H1 (cell line): Measurements from ENCODE around the gene MRGPRE. TPM values are rescaled to one million over a fixed set of nuclear protein-coding genes. Genes with fewer than 3 reads are reported as not detected.
A peak's percentile ranks its signal among the peaks of the same experiment; 100 is the strongest.

Experiments
- CTCF ChIA-PET: fragments of 300-600 bp; sonication (Branson Sonifier 250); formaldehyde crosslinking; loops from one replicate; lab custom pipeline; 2021; ENCODE audit not compliant: partially characterized antibody; lab: Charles Lee
- POLR2A ChIA-PET: fragments of 300-600 bp; sonication (Branson Sonifier 250); formaldehyde crosslinking; loops from one replicate; lab custom pipeline; 2021; ENCODE audit warnings: inconsistent platforms; ENCODE audit not compliant: partially characterized antibody; lab: Charles Lee
- DNase-seq, 2 experiments: peaks; one replicate each; pipeline versions ENCODE4 v3.0.0 to v3.0.0-alpha.2; 2010 to 2022; ENCODE audit warnings: low spot score in 2 of 2, low read depth in 1 of 2, mixed read lengths in 1 of 2
- FAIRE-seq: peaks from 2 replicates; lab custom pipeline; 2011; peaks lifted over from hg19 to GRCh38; lab: Jason Lieb, UNC
- H2AFZ ChIP-seq: 2 replicates; pipeline ENCODE4 v1.8.1; 2012; ENCODE audit warnings: low read length, inconsistent platforms
- H2AK5ac ChIP-seq: 2 replicates; pipeline ENCODE4 v1.6.1; 2013; ENCODE audit warnings: low read depth, low read length
- H2BK120ac ChIP-seq: replicated peaks from 2 replicates; pipeline ENCODE3; 2013; ENCODE audit warnings: low read depth, low read length, inconsistent platforms
- H2BK12ac ChIP-seq: 2 replicates; pipeline ENCODE4 v1.6.1; 2013; ENCODE audit warnings: low read depth, low read length
- H2BK15ac ChIP-seq: 2 replicates; pipeline ENCODE4 v1.6.1; 2013; ENCODE audit warnings: low read length
- H2BK20ac ChIP-seq: 2 replicates; pipeline ENCODE4 v1.6.1; 2013; ENCODE audit warnings: low read length
- H2BK5ac ChIP-seq: 2 replicates; pipeline ENCODE4 v1.6.1; 2013; ENCODE audit warnings: low read depth, low read length
- H3K14ac ChIP-seq: 2 replicates; pipeline ENCODE4 v1.6.1; 2013; ENCODE audit warnings: inconsistent platforms; ENCODE audit not compliant: insufficient read length
- H3K18ac ChIP-seq: 2 replicates; pipeline ENCODE4 v1.6.1; 2013; ENCODE audit warnings: low read length; ENCODE audit errors: extremely low read depth
- H3K23ac ChIP-seq: 2 replicates; pipeline ENCODE4 v1.6.1; 2013; ENCODE audit warnings: inconsistent platforms; ENCODE audit not compliant: insufficient read length
- H3K23me2 ChIP-seq: 2 replicates; pipeline ENCODE4 v1.6.1; 2013; ENCODE audit warnings: low read depth, low read length
- H3K27ac ChIP-seq: 2 replicates; pipeline ENCODE4 v1.6.1; 2011; ENCODE audit warnings: low read depth, low read length, inconsistent platforms
- H3K27me3 ChIP-seq, 4 experiments: replicated peaks in 1 of 4; 1 replicate in 1 of 4; 2 replicates in 3 of 4; pipeline versions ENCODE4 v1.6.1 to v1.8.1; 2011 to 2013; ENCODE audit warnings: low read length in 3 of 4, mild to moderate bottlenecking in 3 of 4, inconsistent platforms in 2 of 4, mixed read lengths in 2 of 4, moderate library complexity in 1 of 4; ENCODE audit not compliant: control insufficient read depth in 3 of 4, insufficient read depth in 3 of 4; ENCODE audit errors: extremely low read depth in 1 of 4
- H3K36me3 ChIP-seq, 4 experiments: 2 replicates each; pipeline versions ENCODE4 v1.6.1 to v1.8.1; 2011 to 2013; ENCODE audit warnings: mild to moderate bottlenecking in 4 of 4, low read length in 3 of 4, moderate library complexity in 2 of 4, control low read depth in 1 of 4, inconsistent platforms in 1 of 4; ENCODE audit not compliant: insufficient read depth in 4 of 4, control insufficient read depth in 2 of 4
- H3K4ac ChIP-seq: replicated peaks from 2 replicates; pipeline ENCODE3; 2013; ENCODE audit warnings: low read length, low read depth, mixed read lengths, inconsistent platforms; ENCODE audit not compliant: insufficient read length
- H3K4me1 ChIP-seq, 4 experiments: replicated peaks in 1 of 4; 1 replicate in 1 of 4; 2 replicates in 3 of 4; pipeline versions ENCODE4 v1.6.1 to v1.8.1; 2011 to 2013; ENCODE audit warnings: low read length in 3 of 4, inconsistent platforms in 2 of 4, mixed read lengths in 1 of 4; ENCODE audit not compliant: insufficient read depth in 4 of 4, control insufficient read depth in 3 of 4
- H3K4me2 ChIP-seq, 2 experiments: 2 replicates each; pipeline versions ENCODE4 v1.6.1 to v1.8.1; 2011 to 2013; ENCODE audit warnings: low read depth in 2 of 2, low read length in 2 of 2, control low read depth in 1 of 2, inconsistent platforms in 1 of 2, mild to moderate bottlenecking in 1 of 2; ENCODE audit not compliant: insufficient read depth in 1 of 2
- H3K4me3 ChIP-seq, 4 experiments: fragments of 200-600, 300-600 bp in 1 of 4; sonication (generic), shearing (Covaris generic), sonication (Bioruptor Twin) in 1 of 4; 2 replicates each; pipeline versions ENCODE4 v1.5.1 to v1.8.1; 2011 to 2016; ENCODE audit warnings: low read length in 4 of 4, low read depth in 3 of 4, control low read depth in 2 of 4, inconsistent platforms in 2 of 4, mild to moderate bottlenecking in 2 of 4, mixed read lengths in 1 of 4, moderate library complexity in 1 of 4; ENCODE audit not compliant: insufficient read depth in 2 of 4; ENCODE audit errors: extremely low read depth in 1 of 4
- H3K56ac ChIP-seq: replicated peaks from 2 replicates; pipeline ENCODE3; 2013; ENCODE audit warnings: low read depth, mild to moderate bottlenecking, mixed read lengths, low read length, inconsistent platforms; ENCODE audit not compliant: insufficient read length
- H3K79me1 ChIP-seq: 2 replicates; pipeline ENCODE4 v1.6.1; 2013; ENCODE audit warnings: low read depth, low read length, control low read depth
- H3K79me2 ChIP-seq, 2 experiments: 2 replicates each; pipeline versions ENCODE4 v1.6.1 to v1.8.1; 2012 to 2013; ENCODE audit warnings: low read length in 2 of 2, mild to moderate bottlenecking in 2 of 2, inconsistent platforms in 1 of 2; ENCODE audit not compliant: insufficient read depth in 2 of 2, control insufficient read depth in 1 of 2
- H3K9ac ChIP-seq, 4 experiments: replicated peaks in 1 of 4; 1 replicate in 1 of 4; 2 replicates in 3 of 4; pipeline versions ENCODE4 v1.6.1 to v1.8.1; 2011 to 2013; ENCODE audit warnings: low read depth in 3 of 4, low read length in 3 of 4, control low read depth in 2 of 4, mild to moderate bottlenecking in 2 of 4, moderate library complexity in 2 of 4, inconsistent platforms in 1 of 4; ENCODE audit errors: extremely low read depth in 1 of 4
- H3K9me3 ChIP-seq, 2 experiments: 2 replicates each; pipeline versions ENCODE4 v1.6.1 to v1.8.1; 2012 to 2013; ENCODE audit warnings: mild to moderate bottlenecking in 2 of 2, moderate library complexity in 2 of 2, control low read depth in 1 of 2, inconsistent platforms in 1 of 2, low read depth in 1 of 2, low read length in 1 of 2, mixed read lengths in 1 of 2; ENCODE audit not compliant: insufficient read depth in 2 of 2
- H4K20me1 ChIP-seq, 2 experiments: replicated peaks in 1 of 2; 2 replicates each; pipeline versions ENCODE3 to v1.8.1; 2011 to 2013; ENCODE audit warnings: inconsistent platforms in 2 of 2, low read length in 2 of 2, mild to moderate bottlenecking in 1 of 2; ENCODE audit not compliant: insufficient read depth in 2 of 2, control insufficient read depth in 1 of 2
- H4K5ac ChIP-seq: 2 replicates; pipeline ENCODE4 v1.6.1; 2013; ENCODE audit warnings: low read length, low read depth, mixed read lengths, inconsistent platforms; ENCODE audit not compliant: insufficient read length
- H4K8ac ChIP-seq: 2 replicates; pipeline ENCODE4 v1.8.0; 2013; ENCODE audit warnings: mild to moderate bottlenecking, moderate library complexity, low read length, inconsistent platforms; ENCODE audit not compliant: insufficient read depth; ENCODE audit errors: extremely low read depth
- H4K91ac ChIP-seq: replicated peaks from 2 replicates; pipeline ENCODE3; 2013; ENCODE audit warnings: low read length, mixed read lengths, inconsistent platforms; ENCODE audit not compliant: insufficient read length
- CEBPB ChIP-seq: IDR thresholded peaks from 2 replicates; pipeline ENCODE4 v1.6.1; 2012; ENCODE audit warnings: low read depth, low read length
- CHD2 ChIP-seq: IDR thresholded peaks from 2 replicates; pipeline ENCODE4 v1.6.1; 2012; ENCODE audit warnings: low read length, improper control_type of control experiment
- CREB1 ChIP-seq: IDR thresholded peaks from 2 replicates; pipeline ENCODE4 v1.6.1; 2012; ENCODE audit warnings: inconsistent platforms
- EZH2 ChIP-seq: fragments of 200-600 bp; sonication (generic); IDR thresholded peaks from 2 replicates; pipeline ENCODE4 v1.7.1; 2012; ENCODE audit warnings: low read depth, mild to moderate bottlenecking, moderate library complexity, low read length, inconsistent platforms; ENCODE audit not compliant: severe bottlenecking
- GABPA ChIP-seq: IDR thresholded peaks from 2 replicates; pipeline ENCODE4 v1.6.1; 2011; ENCODE audit warnings: mild to moderate bottlenecking, low read length, moderate library complexity, borderline replicate concordance; ENCODE audit not compliant: insufficient read depth
- KDM1A ChIP-seq: fragments of 200-600, 300-600 bp; sonication (generic); IDR thresholded peaks from 2 replicates; pipeline ENCODE4 v1.7.1; 2016; ENCODE audit warnings: mild to moderate bottlenecking, low read length, borderline replicate concordance
- NRF1 ChIP-seq: IDR thresholded peaks from 2 replicates; pipeline ENCODE4 v1.6.1; 2011; ENCODE audit warnings: mild to moderate bottlenecking, low read depth, low read length, improper control_type of control experiment
- POLR2A ChIP-seq, 2 experiments: IDR thresholded peaks; 1 replicate in 1 of 2; 2 replicates in 1 of 2; pipeline ENCODE4 v1.6.1; 2011; ENCODE audit warnings: low read depth in 2 of 2, low read length in 2 of 2, mild to moderate bottlenecking in 2 of 2; ENCODE audit errors: control extremely low read depth in 1 of 2
- POLR2AphosphoS5 ChIP-seq: IDR thresholded peaks from 2 replicates; pipeline ENCODE4 v1.6.1; 2011; ENCODE audit warnings: low read depth, low read length
- RBBP5 ChIP-seq: IDR thresholded peaks from 2 replicates; pipeline ENCODE4 v1.7.1; 2012; ENCODE audit warnings: low read depth, mild to moderate bottlenecking, inconsistent platforms, low read length, moderate library complexity, borderline replicate concordance
- SP2 ChIP-seq: IDR thresholded peaks from 2 replicates; pipeline ENCODE4 v1.6.1; 2012; ENCODE audit warnings: mild to moderate bottlenecking, low read length, inconsistent platforms
- ZNF274 ChIP-seq: IDR thresholded peaks from 2 replicates; pipeline ENCODE4 v1.7.0; 2012; ENCODE audit warnings: low read length, borderline replicate concordance; ENCODE audit errors: extremely low read depth
- WGBS, 2 experiments: shearing (Covaris generic) in 1 of 2; methylation state at CpG; one replicate each; pipeline versions ENCODE4 v1.1.6 to v1.1.7; 2013 to 2015; ENCODE audit warnings: low lambda C conversion rate in 2 of 2, mixed read lengths in 2 of 2, inconsistent platforms in 1 of 2, low coverage in 1 of 2, missing lambda C conversion rate in 1 of 2; ENCODE audit not compliant: insufficient replicate concordance in 2 of 2, insufficient coverage in 1 of 2, insufficient read length in 1 of 2; ENCODE audit errors: extremely low coverage in 1 of 2, missing lambda C conversion rate in 1 of 2; 5-methylcytosine and 5-hydroxymethylcytosine counted together
- polyA plus RNA-seq, 7 experiments: library from polyadenylated mRNA; depleted of rRNA in 3 of 7; stranded (reverse) in 5 of 7; unstranded in 2 of 7; fragments of >200 nt in 5 of 7; fragments of 200-250 nt in 2 of 7; gene quantifications; 1 replicate in 5 of 7; 2 replicates in 1 of 7; 4 replicates in 1 of 7; pipeline versions ENCODE4 v1.2.1 to v1.2.3, GENCODE V29; 2011 to 2013; ENCODE audit warnings: missing spikeins in 2 of 7, mixed read lengths in 2 of 7
- total RNA-seq: library from RNA; stranded (reverse); fragmentation: NEBNext Ultra II Directional; extraction: Animal tissue kit (Norgen Biotek cat#: 25700); gene quantifications from 2 replicates; pipeline ENCODE4 v1.2.1, GENCODE V29; 2021
- TF ChIP-seq, protein P1 (sequence below): IDR thresholded peaks from 2 replicates; pipeline ENCODE4 v1.6.1; 2011; ENCODE audit warnings: low read depth, mild to moderate bottlenecking, low read length; ENCODE audit not compliant: insufficient read depth

MRGPRE gene
- total and polyA plus RNA-seq, 2 of the 8 experiments (the other 6 are each of a cell fraction or from before 2014, with no cell fraction given): not detected

DNA sequence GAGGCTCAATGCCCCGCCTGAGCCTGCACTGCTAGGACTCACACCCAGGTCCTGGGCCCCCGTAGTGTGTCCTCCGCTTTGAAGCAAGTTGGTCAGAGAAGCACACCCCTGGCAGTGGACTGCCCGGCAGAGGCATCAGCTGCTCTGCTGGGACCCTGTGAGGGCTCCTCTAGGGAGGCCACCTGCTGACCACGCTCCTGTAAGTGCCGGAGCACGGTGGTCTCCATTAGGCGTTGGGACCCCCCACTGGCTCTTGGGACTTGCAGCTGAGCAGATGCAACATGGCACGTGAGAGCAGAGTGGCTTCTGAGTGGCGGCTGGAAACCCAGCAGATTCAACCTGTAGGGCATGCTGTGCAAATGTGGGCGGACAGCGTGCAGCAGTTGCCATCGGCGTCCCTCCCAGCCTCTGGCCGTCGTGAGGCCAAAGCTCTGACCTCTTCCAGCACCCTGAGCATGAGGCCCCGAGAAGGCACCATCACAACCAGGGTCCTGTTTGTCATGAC lies 30.5 kb downstream of the MRGPRE start:
- no peak overlapping the region for H3K14ac ChIP-seq
- no peaks in the 10 kb centered on the region for H3K9me3 ChIP-seq
- H4K5ac ChIP-seq: no peak overlapping the region
- no peak overlapping the region for H3K56ac ChIP-seq
- no peak overlapping the region for H4K91ac ChIP-seq
- H3K4me1 ChIP-seq: peaks cover 0 to 4% (median 1%) of the 10 kb centered on the region in 4 experiments; a peak in 6 of 7 replicates
- no peak overlapping the region for H2BK5ac ChIP-seq
- CTCF ChIA-PET: interaction anchor here (1.0 to 12.0 kb wide), 10 partner anchors 9 to 92 kb away, joined by 3 to 99 read pairs (median 6); no protein-coding TSS in a partner anchor
- H3K36me3 ChIP-seq: no peaks in the 10 kb centered on the region
- POLR2A ChIA-PET: interaction anchor here (1.4 kb wide), 1 partner anchor 12 kb away, joined by 3 read pairs; no protein-coding TSS in a partner anchor
- no peak overlapping the region for H2BK120ac ChIP-seq
- H3K9ac ChIP-seq: no peak overlapping the region
- H2BK20ac ChIP-seq: no peak overlapping the region
- H2AK5ac ChIP-seq: peak overlapping the region; percentile 24; the same call in 1 of the 2 replicates
- no peak overlapping the region; the same call in 1 of the 2 replicates for H2BK15ac ChIP-seq
- peaks cover 10 to 42% (median 30%) of the 10 kb centered on the region in 4 experiments for H3K27me3 ChIP-seq
- H3K18ac ChIP-seq: no peak overlapping the region; the same call in 1 of the 2 replicates
- no peak overlapping the region for H3K4ac ChIP-seq
- H4K8ac ChIP-seq: no peak overlapping the region
- H3K4me2 ChIP-seq: no peak overlapping the region; a peak in 1 of 4 replicates
- 85% methylated on average over 17 of the region's 17 CpGs; no CpG with 5 or more reads in 1 of the 2 experiments for WGBS, 2 experiments
- no peak overlapping the region for H3K4me3 ChIP-seq
- peaks cover 15% of the 10 kb centered on the region for H3K23me2 ChIP-seq
- H3K79me2 ChIP-seq: no peaks in the 10 kb centered on the region
- no peak overlapping the region for H2AFZ ChIP-seq
- H4K20me1 ChIP-seq: peaks cover 0 to 6% of the 10 kb centered on the region in 2 experiments
- H3K23ac ChIP-seq: no peak overlapping the region
- no peak overlapping the region; the same call in 1 of the 2 replicates for H2BK12ac ChIP-seq
- DNase-seq (no peak), FAIRE-seq (no peak)
- no peak overlapping the region for H3K27ac ChIP-seq
- peaks cover 2% of the 10 kb centered on the region; the same call in 1 of the 2 replicates for H3K79me1 ChIP-seq
- TF ChIP-seq, protein P1, sequence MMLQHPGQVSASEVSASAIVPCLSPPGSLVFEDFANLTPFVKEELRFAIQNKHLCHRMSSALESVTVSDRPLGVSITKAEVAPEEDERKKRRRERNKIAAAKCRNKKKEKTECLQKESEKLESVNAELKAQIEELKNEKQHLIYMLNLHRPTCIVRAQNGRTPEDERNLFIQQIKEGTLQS: no peak
- no peak for TF ChIP-seq KDM1A
- TF ChIP-seq NRF1: no peak
- TF ChIP-seq EZH2: no peak
- no peak for TF ChIP-seq RBBP5
- no peak for TF ChIP-seq ZNF274
- no peak for TF ChIP-seq GABPA
- no peak for TF ChIP-seq POLR2AphosphoS5
- TF ChIP-seq POLR2A (IDR thresholded peaks at IDR 0.05; ENCODE audit: control extremely low read depth in 1 of 2, low read depth in 2 of 2, low read length in 2 of 2): no peak
- TF ChIP-seq SP2: no peak
- TF ChIP-seq CHD2: no peak
- TF ChIP-seq CREB1: no peak
- no peak for TF ChIP-seq CEBPB
